IPS-18a (cell line): ENCODE measurements around the gene EEF2K.

Experiments
- H3K27ac ChIP-seq: one replicate; pipeline ENCODE4 v1.5.1; 2013; ENCODE audit warnings: low read length
- H3K27me3 ChIP-seq: one replicate; pipeline ENCODE4 v1.6.1; 2013; ENCODE audit warnings: mild to moderate bottlenecking, low read length; ENCODE audit not compliant: control insufficient read depth, insufficient read depth
- H3K36me3 ChIP-seq: one replicate; pipeline ENCODE4 v1.6.1; 2013; ENCODE audit warnings: low read depth, low read length; ENCODE audit not compliant: control insufficient read depth
- H3K4me1 ChIP-seq: one replicate; pipeline ENCODE4 v1.6.1; 2013; ENCODE audit warnings: low read depth, low read length; ENCODE audit not compliant: control insufficient read depth
- H3K4me3 ChIP-seq: one replicate; pipeline ENCODE4 v1.5.1; 2013; ENCODE audit warnings: low read length
- H3K9ac ChIP-seq: one replicate; pipeline ENCODE4 v1.6.1; 2013; ENCODE audit warnings: mild to moderate bottlenecking, low read length, moderate library complexity
- H3K9me3 ChIP-seq: one replicate; pipeline ENCODE4 v1.6.1; 2013; ENCODE audit warnings: low read depth, low read length; ENCODE audit not compliant: control insufficient read depth

Gene EEF2K

DNA sequence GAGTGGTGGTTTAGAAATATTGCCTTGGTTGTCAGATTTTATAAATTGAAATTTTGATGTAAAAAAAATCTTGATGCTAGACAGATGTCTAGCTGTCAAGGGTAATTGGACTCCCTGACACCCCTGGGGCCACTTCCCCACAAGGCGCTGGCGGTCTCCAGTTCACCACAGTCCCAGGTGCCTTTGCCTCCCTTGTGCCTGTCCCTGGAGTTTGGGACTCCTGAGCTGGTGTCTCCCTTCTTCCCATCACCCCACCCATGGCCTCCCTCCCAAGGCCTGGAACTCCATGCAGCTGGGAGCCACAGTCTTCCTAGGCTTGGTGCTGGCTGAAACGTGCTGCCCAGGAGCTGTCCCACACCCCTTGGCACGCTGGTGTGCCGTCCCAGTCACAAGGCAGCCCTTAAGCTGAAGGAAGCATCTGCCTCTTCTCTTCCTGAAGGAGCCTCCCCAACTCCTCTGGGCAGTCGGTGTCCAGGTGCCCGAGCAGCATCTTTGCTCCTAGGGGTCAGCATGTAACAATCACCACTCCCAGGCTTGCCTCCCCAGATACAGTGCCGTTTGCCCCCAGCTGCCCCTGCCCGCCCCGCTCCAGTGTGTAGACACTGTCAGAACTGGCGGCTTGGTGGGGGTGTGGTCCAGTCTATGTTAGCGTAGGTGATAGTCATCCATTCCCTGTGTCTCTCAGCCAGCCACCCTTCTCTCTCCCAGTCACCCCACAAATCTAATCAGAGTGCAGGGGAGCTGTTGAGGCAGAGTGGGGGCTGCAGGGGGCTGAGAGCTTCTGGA, 117.3 kb downstream of the EEF2K start:
- no peak overlapping the region for H3K4me3 ChIP-seq
- H3K4me1 ChIP-seq: no peaks in the 10 kb centered on the region
- H3K27me3 ChIP-seq: no peaks in the 10 kb centered on the region
- H3K36me3 ChIP-seq: peaks cover 69% of the 10 kb centered on the region
- no peak overlapping the region for H3K9ac ChIP-seq
- H3K9me3 ChIP-seq: no peaks in the 10 kb centered on the region
- H3K27ac ChIP-seq: no peak overlapping the region

DNA sequence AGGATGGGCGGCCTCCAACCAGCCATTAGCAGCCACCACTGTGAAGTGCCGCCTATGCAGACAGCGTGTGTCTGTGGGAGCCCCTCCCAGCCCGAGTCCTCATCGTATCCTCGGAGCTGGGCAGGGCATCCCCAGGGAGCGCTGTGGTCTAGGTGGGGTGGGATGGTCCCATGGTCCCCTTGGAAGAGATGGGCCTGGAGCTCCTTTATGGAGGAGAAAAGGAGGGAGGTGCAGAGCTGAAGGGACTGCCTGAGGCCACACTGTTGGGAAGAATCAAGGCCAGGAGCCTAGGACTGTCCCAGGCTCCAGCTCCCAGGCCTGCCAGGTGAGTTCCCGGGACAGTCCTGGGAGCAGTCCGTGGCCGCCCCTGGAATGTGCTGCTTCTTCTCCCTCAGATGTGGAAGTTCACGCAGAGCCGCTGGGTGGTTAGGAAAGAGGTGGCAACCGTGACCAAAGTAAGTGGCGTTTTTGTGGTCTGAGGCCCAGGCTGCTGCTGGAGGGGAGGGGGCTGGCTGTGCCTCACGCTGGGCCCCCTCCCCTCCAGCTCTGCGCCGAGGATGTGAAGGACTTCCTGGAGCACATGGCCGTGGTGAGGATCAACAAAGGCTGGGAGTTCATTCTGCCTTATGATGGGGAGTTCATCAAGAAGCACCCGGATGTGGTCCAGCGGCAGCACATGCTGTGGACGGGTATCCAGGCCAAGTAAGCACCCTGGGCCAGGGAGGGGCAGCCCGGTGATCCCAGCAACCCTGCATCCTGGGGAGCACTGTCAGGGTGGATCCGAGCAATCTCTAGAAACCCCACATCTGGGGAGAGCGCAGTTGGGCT, 118.1 kb downstream of the EEF2K start:
- H3K27ac ChIP-seq: no peak overlapping the region
- H3K4me1 ChIP-seq: no peaks in the 10 kb centered on the region
- peaks cover 69% of the 10 kb centered on the region for H3K36me3 ChIP-seq
- no peaks in the 10 kb centered on the region for H3K27me3 ChIP-seq
- no peaks in the 10 kb centered on the region for H3K9me3 ChIP-seq
- no peak overlapping the region for H3K9ac ChIP-seq
- no peak overlapping the region for H3K4me3 ChIP-seq

DNA sequence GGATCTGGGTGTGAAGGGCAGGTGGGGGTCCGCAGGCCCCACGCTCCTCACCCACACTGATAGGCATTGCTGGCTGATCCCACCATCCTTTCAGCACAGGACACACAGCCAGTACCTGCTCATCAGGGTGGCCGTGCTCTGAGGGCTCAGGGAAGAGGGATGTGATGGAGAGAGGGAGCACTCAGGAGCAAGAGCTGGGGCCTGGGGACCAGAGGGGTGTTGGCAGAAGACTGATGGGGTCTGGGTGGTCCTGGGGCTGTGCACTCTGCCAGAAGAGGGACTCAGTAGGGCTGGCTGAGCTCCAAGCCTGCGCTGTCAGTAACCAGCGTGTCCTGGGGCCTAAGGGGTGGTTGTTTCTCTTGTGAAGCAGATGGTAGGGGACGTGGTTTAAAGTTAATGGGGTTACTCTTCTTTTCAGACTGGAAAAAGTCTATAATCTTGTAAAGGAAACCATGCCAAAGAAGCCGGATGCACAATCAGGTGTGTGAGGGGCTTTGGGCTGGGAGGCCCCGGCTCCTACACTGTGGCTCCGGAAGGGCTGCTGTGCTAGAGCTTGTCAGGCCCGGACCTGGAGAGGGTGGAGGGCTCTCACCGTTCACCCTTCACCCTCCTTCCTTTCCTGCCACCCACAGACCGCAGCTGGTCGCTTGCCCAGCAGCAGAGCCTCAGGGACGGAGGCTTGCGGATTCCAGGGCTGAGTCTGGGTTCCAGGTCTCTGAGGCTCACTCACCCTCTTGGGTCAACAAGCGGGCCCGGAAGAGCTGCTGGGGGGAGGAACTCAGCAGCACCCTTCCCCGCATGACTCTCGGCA, 118.9 kb downstream of the EEF2K start:
- Histone ChIP-seq H3K9me3 (no peaks in the 10 kb centered on the region), H3K36me3 (peaks cover 70% of the 10 kb centered on the region)

DNA sequence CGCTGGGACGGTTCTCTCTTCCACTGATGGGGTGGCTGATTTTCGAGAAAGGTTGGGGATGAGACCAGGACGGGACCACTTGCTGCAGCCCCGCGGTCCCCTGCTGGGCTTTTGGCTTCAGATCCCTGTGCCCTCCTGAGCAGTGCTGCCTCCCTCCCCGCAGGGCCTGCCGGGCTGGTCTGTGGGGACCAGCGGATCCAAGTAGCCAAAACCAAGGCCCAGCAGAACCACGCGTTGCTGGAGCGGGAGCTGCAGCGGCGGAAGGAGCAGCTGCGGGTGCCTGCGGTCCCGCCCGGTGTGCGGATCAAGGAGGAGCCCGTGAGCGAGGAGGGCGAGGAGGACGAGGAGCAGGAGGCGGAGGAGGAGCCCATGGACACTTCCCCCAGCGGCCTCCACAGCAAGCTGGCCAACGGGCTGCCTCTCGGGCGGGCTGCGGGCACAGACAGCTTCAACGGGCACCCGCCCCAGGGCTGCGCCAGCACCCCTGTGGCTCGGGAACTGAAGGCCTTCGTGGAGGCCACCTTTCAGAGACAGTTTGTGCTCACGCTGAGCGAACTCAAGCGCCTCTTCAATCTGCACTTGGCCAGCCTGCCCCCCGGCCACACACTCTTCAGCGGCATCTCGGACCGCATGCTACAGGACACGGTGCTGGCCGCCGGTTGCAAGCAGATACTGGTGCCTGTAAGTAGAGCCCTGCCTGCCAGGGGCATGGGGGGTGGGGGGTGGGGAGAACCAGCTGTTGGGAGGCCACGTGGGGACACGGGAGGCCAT, 119.7 kb downstream of the EEF2K start:
- Histone ChIP-seq H3K27me3 (no peaks in the 10 kb centered on the region), H3K36me3 (peaks cover 75% of the 10 kb centered on the region), H3K4me3 (no peak overlapping the region), H3K9ac (no peak overlapping the region), H3K4me1 (no peaks in the 10 kb centered on the region), H3K27ac (no peak overlapping the region), H3K9me3 (no peaks in the 10 kb centered on the region)

More for the DNA sequence above, 118.9 kb downstream of the EEF2K start:
- no peak overlapping the region for H3K4me3 ChIP-seq
- H3K27me3 ChIP-seq: no peaks in the 10 kb centered on the region
- H3K27ac ChIP-seq: no peak overlapping the region
- H3K9ac ChIP-seq: no peak overlapping the region
- H3K4me1 ChIP-seq: no peaks in the 10 kb centered on the region

DNA sequence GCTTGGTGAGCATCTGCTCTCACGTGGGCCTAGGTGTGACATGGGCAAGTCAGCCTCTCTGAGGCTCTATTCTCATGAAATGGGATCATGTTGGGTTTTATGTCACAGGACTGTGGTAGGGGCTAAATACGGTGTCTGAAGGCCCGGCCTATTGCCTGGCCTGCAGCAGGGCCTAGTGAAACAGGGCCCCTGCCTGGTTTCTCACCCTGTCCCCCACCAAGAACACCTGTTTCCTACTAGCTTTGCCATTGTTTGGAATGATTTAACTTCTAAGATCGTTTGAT, 120.2 kb downstream of the EEF2K start:
- H3K4me3 ChIP-seq: no peak overlapping the region
- no peak overlapping the region for H3K27ac ChIP-seq
- no peaks in the 10 kb centered on the region for H3K27me3 ChIP-seq
- H3K36me3 ChIP-seq: peaks cover 77% of the 10 kb centered on the region
- no peak overlapping the region for H3K9ac ChIP-seq
- H3K4me1 ChIP-seq: no peaks in the 10 kb centered on the region
- H3K9me3 ChIP-seq: no peaks in the 10 kb centered on the region

DNA sequence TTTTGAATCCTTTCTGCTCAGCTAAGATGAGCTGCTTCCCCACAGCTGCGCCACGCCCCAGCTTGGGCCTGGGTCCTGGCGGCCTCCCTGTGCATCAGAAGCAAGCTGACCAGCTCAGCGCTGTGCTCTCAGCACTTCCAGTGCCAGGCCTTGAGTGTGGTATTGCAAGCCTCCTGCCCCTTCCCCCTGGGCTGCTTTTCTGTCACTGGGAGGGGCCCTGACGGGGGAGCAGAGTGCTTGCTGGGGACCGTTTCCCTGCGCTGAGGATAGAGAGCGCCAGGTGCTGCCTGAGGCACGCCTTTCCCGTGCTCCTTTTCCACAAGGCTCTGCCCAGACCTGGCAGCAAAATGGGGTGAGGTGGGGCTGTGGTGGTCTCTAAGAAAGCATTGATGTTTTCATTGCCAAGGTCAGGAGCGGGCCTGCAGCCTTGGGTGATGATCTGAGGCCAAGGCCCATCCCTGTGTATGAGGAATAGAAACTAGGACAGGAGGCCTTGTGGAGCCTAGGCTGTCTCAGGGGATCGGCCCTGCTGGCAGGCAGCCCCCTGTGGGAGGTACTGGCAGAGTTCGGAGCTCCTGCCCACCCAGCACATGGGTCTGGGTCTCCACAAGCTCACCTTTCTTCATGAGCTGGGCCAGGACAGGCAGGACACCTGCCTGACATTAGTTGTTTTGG, 120.8 kb downstream of the EEF2K start:
- H3K36me3 ChIP-seq: peaks cover 77% of the 10 kb centered on the region
- H3K4me1 ChIP-seq: no peaks in the 10 kb centered on the region
- no peaks in the 10 kb centered on the region for H3K9me3 ChIP-seq
- no peak overlapping the region for H3K9ac ChIP-seq
- H3K27ac ChIP-seq: no peak overlapping the region
- no peaks in the 10 kb centered on the region for H3K27me3 ChIP-seq
- no peak overlapping the region for H3K4me3 ChIP-seq

DNA sequence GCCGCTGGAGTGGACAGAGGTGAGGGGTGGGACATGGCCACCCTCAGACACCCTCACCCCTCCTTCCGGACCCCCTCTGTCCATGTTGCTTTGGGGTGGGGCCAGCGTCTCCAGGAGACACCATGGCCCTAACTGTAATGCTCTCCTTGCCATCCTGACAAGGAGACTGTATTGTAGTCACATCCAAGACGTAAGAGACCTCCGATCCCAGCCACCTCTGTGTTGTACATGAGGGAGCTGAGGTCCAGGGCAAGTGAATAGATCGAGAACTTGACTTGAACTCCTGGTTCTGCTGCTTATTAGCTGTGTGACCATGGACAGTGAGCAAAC, 121.3 kb downstream of the EEF2K start:
- Histone ChIP-seq H3K9me3 (no peaks in the 10 kb centered on the region), H3K4me3 (no peak overlapping the region), H3K4me1 (no peaks in the 10 kb centered on the region), H3K36me3 (peaks cover 77% of the 10 kb centered on the region), H3K9ac (no peak overlapping the region), H3K27ac (no peak overlapping the region), H3K27me3 (no peaks in the 10 kb centered on the region)

DNA sequence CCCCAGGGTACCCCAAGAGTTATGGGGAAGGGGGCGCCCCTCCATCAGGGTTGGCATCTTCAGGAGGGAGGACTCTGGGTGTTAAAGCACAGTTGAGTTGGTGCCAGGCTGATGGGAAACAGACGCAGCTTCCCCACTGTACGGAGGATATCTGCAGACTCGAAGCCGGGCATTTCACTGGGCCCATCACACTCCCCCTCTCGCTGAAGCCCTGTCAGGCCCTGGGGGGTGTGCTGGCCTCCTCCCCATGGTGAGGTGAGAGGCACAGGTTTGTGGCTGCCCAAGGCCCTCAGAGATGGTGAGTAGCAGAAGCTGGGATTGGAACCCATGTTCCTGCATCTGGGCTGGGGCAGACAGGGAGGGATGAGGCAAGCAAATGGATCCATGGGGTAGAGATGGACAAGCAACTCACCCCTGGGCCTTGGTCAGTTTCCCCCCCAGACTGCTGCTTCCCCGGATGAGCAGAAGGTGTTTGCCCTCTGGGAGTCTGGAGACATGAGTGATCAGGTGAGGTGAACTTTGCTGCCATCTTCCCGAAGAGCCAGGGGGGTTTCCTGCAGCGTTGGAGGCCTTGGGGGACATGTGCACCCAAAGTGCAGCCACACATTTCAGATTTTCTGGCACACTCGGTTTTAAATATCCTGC, 122.1 kb downstream of the EEF2K start:
- Histone ChIP-seq H3K9me3 (no peaks in the 10 kb centered on the region), H3K4me3 (no peak overlapping the region), H3K36me3 (peaks cover 76% of the 10 kb centered on the region), H3K27ac (no peak overlapping the region), H3K4me1 (no peaks in the 10 kb centered on the region), H3K9ac (no peak overlapping the region), H3K27me3 (no peaks in the 10 kb centered on the region)

DNA sequence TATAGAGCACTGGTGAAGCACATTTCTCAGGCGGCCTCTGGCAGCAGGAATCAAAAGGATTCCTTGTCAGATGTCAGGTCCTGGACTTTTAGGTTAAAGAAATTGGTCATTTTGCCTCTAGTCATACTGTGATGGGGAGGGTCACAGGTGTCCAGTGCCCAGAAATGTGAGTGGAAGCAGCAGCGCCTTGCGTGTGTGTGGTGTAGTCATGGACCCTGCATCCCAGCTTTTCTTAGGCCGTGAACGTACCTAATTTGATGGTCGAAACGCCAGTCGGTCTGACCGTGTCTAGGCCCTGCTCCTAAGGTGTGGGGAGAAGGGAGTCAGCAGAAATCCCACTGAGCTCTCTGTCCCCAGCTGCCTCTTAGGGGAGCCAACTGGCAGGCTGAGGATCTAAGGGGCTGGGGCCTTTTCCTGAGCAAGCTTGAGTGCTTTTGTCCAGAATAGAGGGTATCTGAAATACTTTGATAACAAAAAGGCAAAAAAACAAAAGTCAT, 123.2 kb downstream of the EEF2K start:
- Histone ChIP-seq H3K9me3 (no peaks in the 10 kb centered on the region), H3K27ac (no peak overlapping the region), H3K36me3 (peaks cover 84% of the 10 kb centered on the region), H3K4me1 (no peaks in the 10 kb centered on the region), H3K27me3 (no peaks in the 10 kb centered on the region), H3K4me3 (no peak overlapping the region), H3K9ac (no peak overlapping the region)

DNA sequence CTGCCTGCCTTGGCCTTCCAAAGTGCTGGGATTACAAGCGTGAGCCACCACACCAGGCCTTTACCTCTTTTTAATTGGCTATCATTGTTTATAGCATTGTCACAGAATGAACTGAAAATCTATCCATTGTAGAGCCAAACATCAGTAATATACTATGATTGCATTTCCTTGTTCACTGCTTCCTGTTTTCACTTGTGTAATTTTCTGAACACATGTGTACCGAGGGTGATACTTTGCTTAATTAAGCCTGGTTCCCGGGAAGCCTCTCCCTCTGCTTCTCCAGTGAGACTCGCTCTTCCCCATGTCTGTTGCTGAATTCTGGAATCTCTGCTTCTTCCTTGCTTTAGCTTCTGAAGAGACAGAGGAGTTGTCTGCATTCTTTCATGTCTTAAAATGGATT, 124.2 kb downstream of the EEF2K start:
- H3K9me3 ChIP-seq: no peaks in the 10 kb centered on the region
- peaks cover 83% of the 10 kb centered on the region for H3K36me3 ChIP-seq
- no peak overlapping the region for H3K9ac ChIP-seq
- no peaks in the 10 kb centered on the region for H3K27me3 ChIP-seq
- H3K4me1 ChIP-seq: no peaks in the 10 kb centered on the region
- H3K4me3 ChIP-seq: no peak overlapping the region
- H3K27ac ChIP-seq: no peak overlapping the region
